ENCODE measurements around the gene NOCT.

- no peak for TF ChIP-seq CTCF (IDR thresholded peaks at IDR 0.05)
- TF ChIP-seq EZH2 (IDR thresholded peaks at IDR 0.05): no peak
- TF ChIP-seq EZH2phosphoT487 (IDR thresholded peaks at IDR 0.05): no peak
Observed at GRCh38 chr4:139020384-139020783, 4.8 kb downstream of the NOCT start.
